Sciatic nerve (tissue), 2 donors: ENCODE measurements around the gene RTL1. TPM values are rescaled to one million over a fixed set of nuclear protein-coding genes. Genes with fewer than 3 reads are reported as not detected.
A peak's percentile ranks its signal among the peaks of the same experiment; 100 is the strongest.

ENCODE experiments used
- ATAC-seq: fragments of 200-7000 bp; cut with Tn5 transposase; one replicate; pipeline ENCODE4 v1.9.1; 2020; ENCODE audit warnings: mild to moderate bottlenecking, moderate library complexity
- DNase-seq: peaks from one replicate; pipeline ENCODE4 v3.0.0-alpha.2; 2020; ENCODE audit warnings: low spot score
- intact Hi-C: fragments of 100-400 bp; cut with DNase I; formaldehyde crosslinking; loops from one replicate; pipeline ENCODE4 v1.14.2; 2022
- microRNA-seq: library from miRNA; unstranded; fragments of <30 nt; microRNA quantifications from one replicate; pipeline ENCODE4 v1.2.0, GENCODE V29; 2020
- total RNA-seq: library from RNA; stranded (reverse); fragmentation: NEBNext Ultra II Directional; extraction: Animal tissue kit (Norgen Biotek cat#: 25700); gene quantifications from one replicate; pipeline ENCODE4 v1.2.1, GENCODE V29; 2021
- donor health status: DM: no; HTN: no; CAD: no.
- donor health status: DM: no; HTN: no; CAD: no.

RTL1 gene
- total RNA-seq, 1 donor from 2014 or later: not detected

DNA sequence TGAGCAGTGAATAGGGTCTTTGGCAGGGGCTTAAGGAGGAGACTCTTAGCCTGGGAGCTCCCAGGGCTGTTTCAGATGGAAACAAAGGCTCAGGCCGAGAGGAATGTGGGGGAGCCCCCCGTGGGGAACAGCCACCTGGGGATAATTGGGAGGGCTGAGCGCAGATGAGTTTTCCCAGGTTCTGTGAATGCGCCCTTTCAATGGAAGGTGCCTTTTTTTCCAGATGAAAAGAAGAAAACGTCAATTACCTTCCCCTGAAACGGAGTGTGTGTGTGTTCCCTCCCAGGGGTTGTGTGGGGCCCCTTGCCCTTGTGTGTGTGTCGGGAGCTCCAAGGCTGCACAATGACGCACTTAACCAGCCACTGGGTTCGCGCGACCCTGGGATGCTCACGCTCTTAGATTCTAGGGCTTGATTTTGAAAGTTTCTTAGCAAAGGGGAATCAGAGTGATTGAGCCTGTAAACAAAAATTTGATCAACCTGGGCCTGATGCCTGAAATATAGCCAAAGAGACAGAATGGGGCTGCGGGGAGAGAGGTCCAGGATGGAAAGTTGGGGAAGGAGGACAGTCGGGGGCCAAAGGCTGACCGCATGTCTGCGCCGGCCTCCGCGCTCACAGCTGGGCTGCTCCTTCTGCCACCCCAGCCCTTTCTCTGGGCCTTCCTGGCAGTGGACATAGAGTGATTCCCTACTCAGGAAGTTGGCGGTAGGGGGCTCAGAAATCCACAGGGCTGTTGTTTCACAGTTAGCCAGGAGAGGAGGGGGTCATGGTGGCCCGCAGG lies 63.0 kb downstream of the RTL1 start:
- ATAC-seq: no peak
- intact Hi-C loops: no loop called here
- DNase-seq: no peak

DNA sequence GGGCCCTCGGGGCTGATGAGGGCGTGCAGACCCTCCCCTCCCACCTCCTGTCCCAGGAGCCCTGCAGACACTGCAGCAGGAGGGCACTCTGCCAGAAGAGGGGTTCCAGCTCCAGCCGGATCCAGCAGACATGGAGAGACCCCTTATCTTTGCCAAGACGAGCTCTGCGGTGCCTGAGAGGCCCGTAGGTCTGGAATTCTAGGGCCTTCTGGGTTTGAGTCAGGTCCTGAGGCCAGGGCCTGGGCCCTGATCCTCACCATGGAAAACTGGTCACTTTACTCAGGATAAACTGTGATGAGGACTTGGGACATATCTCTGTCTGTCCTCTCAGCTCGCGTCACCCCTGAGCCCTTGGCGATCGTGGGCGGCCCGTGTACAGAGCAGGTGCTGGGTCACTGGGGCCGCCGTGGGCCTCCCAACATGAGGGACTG lies 63.8 kb downstream of the RTL1 start:
- ATAC-seq (peak; percentile 14), DNase-seq (no peak)
- intact Hi-C loops: no loop called here

DNA sequence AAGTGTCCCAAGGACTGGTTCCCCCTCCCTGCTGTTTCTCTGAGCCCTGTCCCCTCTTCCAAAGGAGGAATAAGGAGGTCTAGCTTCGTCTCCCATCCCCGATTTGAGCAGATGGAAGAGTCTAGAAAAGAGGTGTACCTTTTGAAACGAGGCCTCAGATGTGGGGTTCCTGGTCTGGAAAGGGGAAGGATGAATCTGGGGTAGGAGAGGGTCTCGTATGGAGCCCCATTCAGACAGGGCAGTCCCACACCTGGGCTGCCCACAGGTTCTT lies 64.3 kb downstream of the RTL1 start:
- intact Hi-C loops: no loop called here
- DNase-seq: no peak
- no peak for ATAC-seq

DNA sequence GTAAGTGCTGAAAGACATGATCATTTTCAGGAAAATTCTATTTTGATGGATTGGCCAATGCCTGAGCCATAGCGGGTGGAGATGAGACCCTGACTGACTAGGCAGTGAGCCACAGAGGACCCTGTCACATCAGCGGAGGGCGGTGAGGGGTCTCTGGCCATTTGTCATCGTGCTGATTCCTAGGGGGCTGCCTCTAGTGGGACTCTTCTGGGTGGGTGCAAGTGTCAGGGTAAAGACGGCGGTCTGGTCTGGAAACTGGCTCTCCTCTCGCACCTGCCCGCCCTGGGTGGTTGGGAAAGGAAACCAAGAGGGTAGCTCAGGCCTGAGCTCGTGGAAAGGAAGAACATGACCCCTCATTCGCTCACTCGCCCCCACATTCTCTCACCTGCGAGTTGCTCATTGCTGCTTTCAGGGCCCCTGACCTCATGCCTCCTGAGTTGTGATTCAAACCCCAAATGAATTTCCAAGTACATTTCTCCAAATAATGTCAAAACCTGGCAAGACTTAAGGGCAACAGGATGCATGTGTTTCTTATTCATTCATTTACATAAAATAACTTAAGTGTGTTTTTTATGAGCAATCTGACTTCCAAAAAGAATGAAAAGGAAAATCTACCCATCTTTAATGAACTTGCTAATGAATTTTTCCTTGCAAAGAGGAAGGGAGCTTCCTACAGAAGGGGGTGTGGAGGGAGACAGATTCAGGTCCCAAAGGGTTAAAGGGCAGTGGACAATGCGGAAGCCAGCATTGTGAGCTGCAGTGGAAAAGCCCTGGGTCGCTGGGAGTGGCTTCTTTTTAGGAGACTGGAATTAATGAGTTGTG lies 64.8 kb downstream of the RTL1 start:
- DNase-seq (no peak), ATAC-seq (no peak)
- intact Hi-C loops: no loop called here

DNA sequence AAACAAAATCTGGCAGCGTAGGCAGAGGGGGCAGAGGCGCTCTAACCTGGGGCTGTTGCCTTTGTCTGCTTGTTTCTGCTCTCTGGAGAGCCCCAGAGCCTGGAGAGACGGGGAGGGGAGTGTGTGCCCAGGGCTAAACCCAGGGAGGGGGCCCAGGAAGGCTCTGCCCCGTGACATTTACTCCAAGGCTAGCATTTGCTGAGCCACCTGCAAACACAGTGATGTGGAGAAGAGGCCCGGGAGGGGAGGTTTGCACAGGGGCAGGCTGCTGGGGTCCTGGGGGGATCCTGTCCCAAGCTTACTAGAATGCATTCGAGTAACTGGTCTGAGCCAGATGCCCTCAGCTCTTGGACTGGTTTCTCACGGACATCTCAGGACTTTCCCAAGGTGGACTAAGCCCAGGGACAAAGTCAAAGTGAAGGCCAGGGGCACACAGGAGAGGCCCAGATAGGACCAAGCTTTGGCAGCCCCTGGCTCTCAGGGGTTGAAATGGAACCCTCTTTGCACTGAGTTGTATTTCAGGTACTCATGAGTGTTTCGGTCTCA lies 65.6 kb downstream of the RTL1 start:
- ATAC-seq (no peak), DNase-seq (no peak)
- intact Hi-C loops: no loop called here

DNA sequence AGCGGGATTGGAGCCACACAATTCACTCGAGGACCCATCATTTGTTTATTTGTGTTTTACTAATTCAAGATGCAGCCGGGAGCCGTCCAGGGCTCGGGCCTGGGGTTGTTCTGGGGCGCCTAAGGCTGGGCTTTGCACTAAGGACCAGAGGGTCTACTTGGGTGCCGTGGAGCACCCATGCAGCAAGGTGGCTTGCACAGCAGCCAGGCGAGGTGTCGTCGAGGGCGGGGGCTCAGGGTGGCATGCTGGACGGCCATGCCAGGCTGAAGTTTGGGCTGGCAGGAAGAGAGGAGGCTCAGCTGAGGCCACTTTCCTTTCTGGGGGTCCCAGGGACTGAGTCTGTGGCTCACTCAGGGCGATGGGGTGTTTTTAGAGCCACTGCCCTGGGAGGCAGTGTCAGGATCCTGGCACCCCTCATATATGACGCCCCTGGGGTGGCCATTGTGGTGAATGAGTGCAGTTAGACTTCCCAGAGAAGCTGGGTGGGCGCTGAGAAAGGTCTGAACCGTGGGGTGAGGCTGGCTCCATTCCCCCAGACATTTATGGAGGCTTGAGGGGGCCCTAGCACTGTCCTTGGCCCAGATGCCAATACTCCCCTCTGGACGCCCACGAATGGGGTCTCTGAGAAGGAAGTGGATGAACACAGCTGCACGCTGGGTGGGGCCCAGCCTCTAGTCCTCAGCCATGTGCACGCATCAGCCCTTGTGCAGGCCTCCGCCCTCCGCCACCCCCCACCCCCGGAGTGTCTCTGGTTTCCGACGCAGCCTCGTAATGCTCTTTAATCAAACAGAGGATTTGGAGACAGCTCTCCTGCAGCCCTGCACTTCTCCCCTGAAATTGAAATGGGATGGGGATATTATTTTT lies 66.3 kb downstream of the RTL1 start:
- ATAC-seq (no peak), DNase-seq (no peak)
- intact Hi-C loops: no loop called here

DNA sequence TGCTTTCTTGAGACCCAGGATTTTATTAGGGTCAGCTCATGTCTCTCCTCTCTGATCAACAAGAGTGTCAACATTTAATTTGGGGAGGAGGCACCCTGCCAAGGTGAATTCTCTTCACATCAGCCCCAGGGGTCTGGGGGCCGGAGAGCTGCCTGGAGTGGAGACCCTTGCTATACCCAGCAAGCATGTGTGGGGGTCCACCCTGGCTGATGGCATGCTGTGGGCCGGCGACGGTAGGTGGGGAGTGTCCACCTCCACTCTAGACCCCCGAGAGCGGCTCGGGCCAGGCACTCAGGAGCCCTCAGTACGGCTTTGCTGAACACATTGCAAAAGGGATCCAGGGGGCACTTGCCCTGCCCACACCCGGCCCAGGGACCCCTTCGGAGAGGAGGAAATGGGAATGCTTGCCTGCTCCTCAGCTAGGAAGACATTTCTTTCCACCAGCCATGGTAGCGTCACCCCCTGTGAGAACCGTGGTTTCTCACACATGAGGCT lies 67.2 kb downstream of the RTL1 start:
- DNase-seq (no peak), ATAC-seq (no peak)
- intact Hi-C loops: no loop called here

DNA sequence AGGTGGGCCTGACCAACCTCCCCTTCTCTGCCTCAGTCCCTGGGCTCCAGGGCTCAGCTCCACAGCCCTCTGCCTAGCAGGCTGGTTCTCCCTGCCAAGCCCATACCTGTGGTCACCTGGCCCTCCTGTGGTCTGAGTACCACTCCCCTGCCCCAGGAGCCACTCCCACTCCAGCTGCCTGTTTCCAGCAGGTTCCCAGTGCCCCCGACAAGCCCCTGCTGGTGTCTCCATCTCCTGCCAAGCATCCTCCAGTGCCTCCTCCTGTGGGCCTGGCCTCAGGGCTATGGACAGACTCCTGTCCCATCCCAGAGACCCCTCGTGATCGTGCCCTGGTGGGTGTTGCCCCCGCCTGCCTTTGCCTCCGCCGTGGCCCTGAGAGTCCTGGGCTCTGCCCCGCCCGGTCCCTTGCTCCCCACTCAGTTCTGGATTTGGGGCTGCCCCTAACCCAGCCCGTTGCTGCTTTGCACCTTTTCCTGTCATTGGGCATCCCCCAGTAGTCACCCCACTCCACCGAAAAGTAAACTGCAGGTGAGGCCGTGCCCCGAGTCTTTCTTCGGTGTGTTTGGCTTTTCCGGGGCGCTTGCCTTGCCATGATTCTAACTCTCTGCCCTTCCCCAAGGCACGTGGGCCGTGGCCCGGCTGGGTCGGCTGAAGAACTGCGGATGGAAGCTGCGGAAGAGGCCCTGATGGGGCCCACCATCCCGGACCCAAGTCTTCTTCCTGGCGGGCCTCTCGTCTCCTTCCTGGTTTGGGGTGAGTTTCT lies 67.8 kb downstream of the RTL1 start:
- intact Hi-C loops: no loop called here
- ATAC-seq (no peak), DNase-seq (no peak)

DNA sequence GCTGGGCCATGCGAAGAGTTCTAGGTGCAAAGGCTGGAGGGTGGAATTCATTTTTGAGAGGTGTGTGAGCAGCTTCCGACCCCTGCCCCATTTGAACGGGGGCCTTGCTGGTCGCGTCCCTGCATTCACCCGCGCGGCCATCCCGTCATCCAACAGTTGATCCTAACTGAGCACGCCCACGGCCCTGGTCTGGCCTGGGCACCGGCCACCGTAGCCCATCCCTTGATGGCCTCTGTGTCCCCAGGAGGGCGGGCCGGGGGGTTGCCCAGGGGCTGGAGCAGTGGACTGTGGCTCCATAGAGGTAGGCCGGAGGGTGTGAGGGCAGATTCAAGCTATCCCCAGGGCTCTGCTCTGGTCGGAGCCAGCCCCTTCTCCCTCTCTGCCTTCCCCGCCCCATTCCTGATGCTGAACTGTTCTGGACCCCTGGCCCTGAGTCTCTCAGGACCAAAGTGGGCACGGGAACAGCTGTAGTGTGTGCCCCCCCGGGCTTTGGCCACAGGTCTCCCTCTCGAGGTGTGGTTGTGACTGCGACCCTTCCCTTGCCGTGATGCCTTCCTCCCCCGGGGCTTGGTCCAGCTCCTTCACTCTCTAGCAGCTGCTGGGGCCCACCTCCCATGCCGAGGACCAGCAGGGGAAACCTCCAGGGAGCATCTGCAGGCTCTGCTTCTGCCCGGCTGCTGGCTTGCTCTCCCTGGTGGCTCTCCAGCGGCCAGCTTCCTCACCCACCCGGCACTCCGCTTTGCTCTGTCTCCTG lies 68.6 kb downstream of the RTL1 start:
- no peak for ATAC-seq
- no peak for DNase-seq

DNA sequence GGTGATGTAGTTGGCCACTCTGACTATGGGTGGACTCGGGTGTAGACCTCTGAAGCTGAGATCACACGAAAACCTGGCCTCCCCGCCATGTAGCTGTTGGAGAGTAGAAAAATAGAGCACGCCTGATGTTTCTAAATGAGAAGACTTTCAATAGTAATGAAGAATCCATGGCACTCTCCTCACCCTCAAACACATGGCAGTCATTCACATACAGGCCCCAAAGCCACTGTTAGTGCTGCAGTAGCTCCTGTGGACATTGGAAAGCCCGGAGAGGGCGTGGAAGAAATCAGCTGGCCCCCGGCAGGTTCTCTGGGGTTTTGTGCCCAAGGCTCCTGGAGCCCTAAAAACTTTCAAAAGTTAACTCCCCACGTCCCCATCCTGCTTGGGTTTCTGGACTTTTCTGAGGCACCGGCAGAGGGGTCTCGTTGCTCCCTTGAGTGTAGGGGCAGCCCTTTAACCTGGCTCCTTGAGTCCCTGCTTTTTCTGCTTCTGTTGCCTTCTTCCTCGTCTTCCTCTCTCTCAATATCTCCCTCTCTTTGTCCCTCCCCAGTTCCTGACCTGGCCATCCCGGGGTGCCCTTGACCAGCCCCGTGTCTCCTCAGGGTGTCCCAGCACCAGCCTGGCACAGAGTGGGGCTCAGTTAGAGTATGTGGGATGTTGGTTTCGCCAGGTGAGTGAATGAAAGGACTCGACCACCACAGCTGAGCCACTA lies 69.3 kb downstream of the RTL1 start:
- DNase-seq: no peak
- no peak for ATAC-seq

More for the DNA sequence above, 68.6 kb downstream of the RTL1 start:
- intact Hi-C loops: no loop called here

DNA sequence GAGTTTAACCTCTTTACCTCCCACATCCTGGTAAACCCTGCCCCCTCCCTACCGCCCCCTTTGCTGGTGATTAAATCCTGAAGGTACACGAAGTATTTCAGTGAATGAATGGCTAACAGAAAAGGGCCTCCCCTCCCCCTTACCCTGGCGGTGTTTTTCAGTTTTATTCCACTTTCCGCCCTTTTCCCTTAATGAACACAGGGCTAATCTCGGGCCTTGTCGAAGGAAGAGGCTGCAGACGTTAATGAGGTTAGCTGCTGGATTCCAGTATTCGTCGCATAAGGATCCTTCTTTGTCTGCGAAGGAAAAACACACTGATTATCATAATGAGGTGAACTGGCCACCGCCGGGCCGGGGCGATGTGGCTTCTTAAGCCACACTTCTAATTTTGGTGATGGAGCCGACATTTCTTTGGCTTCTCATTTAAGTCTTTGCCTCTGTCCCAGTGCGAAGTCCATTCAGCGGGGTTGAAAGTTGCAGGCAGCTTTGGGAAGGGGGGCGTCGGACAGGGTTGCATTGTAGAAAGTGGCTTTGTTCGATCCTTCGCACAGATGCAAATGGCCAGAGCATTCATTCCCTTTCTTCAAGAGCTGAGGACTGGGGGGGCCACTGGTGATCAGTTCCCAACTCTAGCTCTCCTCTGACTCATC lies 71.1 kb downstream of the RTL1 start:
- ATAC-seq: no peak
- intact Hi-C loops: no loop called here
- no peak for DNase-seq

More for the DNA sequence above, 69.3 kb downstream of the RTL1 start:
- intact Hi-C loops: no loop called here

DNA sequence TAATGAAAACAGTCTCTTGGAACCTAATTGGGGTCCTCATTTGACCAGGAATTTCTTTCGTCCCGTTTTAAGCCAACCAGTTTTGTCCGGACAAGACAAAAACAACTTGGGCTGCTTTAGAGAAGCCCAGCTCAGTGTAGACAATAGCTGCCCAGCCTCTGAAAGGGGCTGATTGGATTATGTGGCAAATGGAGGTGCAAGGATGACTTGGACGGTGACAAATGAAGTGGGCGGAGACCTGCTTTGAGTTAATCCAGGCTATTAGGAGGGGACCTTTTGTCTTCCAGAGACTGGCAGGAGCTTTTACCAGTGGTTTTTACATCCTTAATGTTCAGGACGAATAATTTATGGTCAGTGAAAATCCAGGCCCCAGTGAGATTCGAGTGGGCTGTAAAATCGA lies 72.8 kb downstream of the RTL1 start:
- intact Hi-C loops: no loop called here
- ATAC-seq (no peak), DNase-seq (no peak)

Small RNAs within 50 kb of the gene (microRNA-seq; reads per million reads assigned to microRNA genes)
- gene MIR127 (771 reads per million, percentile 79 among the genes with 10 or more reads in this experiment), gene MIR136 (38.4 reads per million, percentile 42 among the genes with 10 or more reads in this experiment), gene MIR337 (295 reads per million, percentile 71 among the genes with 10 or more reads in this experiment), gene MIR370 (16.7 reads per million, percentile 30 among the genes with 10 or more reads in this experiment), gene MIR431 (31.5 reads per million, percentile 40 among the genes with 10 or more reads in this experiment), gene MIR432 (96.3 reads per million, percentile 56 among the genes with 10 or more reads in this experiment), gene MIR433 (57.6 reads per million, percentile 50 among the genes with 10 or more reads in this experiment), gene MIR493 (168 reads per million, percentile 62 among the genes with 10 or more reads in this experiment), gene MIR665 (2.9 reads per million)

Other genes starting within 250 kb of the RTL1 start
- gene DLK1, start 176.8 kb downstream of the RTL1 start, total RNA-seq: 0.22 TPM
- gene MEG3, start 77.6 kb downstream of the RTL1 start, total RNA-seq: 154 TPM